GM12872 (cell line): ENCODE data around the gene CHCHD3.

Experiments
- CTCF ChIP-seq: IDR thresholded peaks from 3 replicates; pipeline ENCODE4 v1.5.1; 2011; ENCODE audit warnings: low read depth, mild to moderate bottlenecking, low read length, moderate library complexity; ENCODE audit not compliant: insufficient read depth

CHCHD3 gene

GRCh38 chr7:132893560-132893959 lies 188.3 kb downstream of the CHCHD3 start:
- no peak for TF ChIP-seq CTCF

GRCh38 chr7:132891554-132891953 lies 190.3 kb downstream of the CHCHD3 start:
- no peak for TF ChIP-seq CTCF

- no peak for TF ChIP-seq CTCF
Observed at GRCh38 chr7:132882714-132883428, 199.0 kb downstream of the CHCHD3 start.

- TF ChIP-seq CTCF, result no peak
Observed at GRCh38 chr7:132881317-132881716, 200.6 kb downstream of the CHCHD3 start.

GRCh38 chr7:132879579-132879978 lies 202.3 kb downstream of the CHCHD3 start:
- no peak for TF ChIP-seq CTCF

- TF ChIP-seq CTCF, result no peak
Observed at GRCh38 chr7:132878204-132878919, 203.5 kb downstream of the CHCHD3 start.

- TF ChIP-seq CTCF, result no peak
Observed at GRCh38 chr7:132877573-132877972, 204.3 kb downstream of the CHCHD3 start.
